ENCODE data around the gene SGPP1. TPM values are rescaled to one million over a fixed set of nuclear protein-coding genes. Genes with fewer than 3 reads are reported as not detected.

SGPP1 gene
- total and polyA plus RNA-seq, 2 of the 8 experiments (the other 6 are each of a cell fraction or from before 2014, with no cell fraction given), result 5.7 to 8.1 TPM

DNA sequence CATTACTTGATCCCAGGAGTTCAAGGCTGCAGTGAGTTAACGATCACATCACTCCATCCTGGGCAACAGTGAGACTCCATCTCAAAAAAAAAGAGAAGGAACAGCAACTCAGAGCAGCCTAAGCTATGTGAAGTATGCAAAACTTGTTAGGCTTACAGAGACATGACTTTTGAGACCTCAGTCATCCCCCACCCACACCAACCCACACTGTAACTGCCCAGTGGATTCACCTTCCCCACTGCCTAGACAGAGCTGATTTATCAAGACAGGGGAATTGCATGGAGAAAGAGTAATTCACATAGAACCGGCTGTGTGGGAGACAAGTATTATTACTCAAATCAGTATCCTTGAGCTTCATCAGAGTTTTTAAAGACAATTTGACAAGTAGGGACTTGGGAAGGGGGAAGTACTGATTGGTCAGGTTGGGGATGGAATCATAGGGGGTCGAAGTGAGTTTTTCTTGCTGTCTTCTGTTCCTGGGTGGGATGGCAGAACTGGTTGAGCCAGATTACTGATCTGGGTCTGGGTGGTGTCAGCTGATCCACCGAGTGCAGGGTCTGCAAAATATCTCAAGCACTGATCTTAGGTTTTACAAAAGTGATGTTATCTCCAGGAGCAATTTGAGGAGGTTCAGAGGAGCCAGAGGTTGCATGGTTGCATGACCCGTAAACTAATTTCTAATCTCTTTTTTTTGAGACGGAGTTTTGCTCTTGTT lies 80.0 kb downstream of the SGPP1 start (continued):
- no peak for TF ChIP-seq BCL11A (IDR thresholded peaks at IDR 0.05; ENCODE audit: low read depth in 2 of 2, low read length in 2 of 2)
